SK-MEL-5 (cell line): ENCODE data around the gene TAS2R1. TPM values are rescaled to one million over a fixed set of nuclear protein-coding genes. Genes with fewer than 3 reads are reported as not detected.
A peak's percentile ranks its signal among the peaks of the same experiment; 100 is the strongest.

ENCODE experiments used
- DNase-seq: peaks from one replicate; pipeline ENCODE4 v3.0.0-alpha.2; 2016; ENCODE audit warnings: low read depth, low spot score
- in situ Hi-C: cut with HindIII; loops from 2 replicates; pipeline ENCODE4 v1.10.0; 2016; ENCODE audit warnings: low sequenced_read_pairs, high pct_unique_total_duplicates, low pct_unique_long_range_greater_than_20kb
- total RNA-seq: library from RNA; depleted of rRNA; stranded (reverse); fragments of >200 nt; shearing (Covaris generic); gene quantifications from 2 replicates; pipeline ENCODE4 v1.2.3, GENCODE V29; 2014

TAS2R1 gene
- total RNA-seq, 1 experiment from 2014 or later, result not detected

DNA sequence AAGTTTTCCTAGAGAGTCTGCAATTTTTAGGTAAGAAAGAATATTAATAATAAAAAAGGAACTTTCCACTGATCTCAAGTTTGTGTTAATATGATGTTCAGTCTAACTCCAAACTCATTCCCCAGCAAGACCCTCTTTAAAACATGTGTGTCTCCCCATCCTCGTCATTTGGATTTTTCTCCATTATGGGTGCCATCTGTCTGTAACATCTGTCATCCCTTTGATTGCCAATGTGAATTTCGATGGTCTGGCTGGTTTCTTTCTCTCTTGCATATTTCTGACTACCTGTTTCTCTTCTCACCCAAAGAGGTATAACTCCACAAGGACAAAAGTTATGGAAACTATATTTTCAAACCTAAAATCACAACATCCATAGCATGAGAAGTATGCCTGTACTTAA, 4.4 kb downstream of the TAS2R1 start:
- in situ Hi-C loops, result no loop called here
- DNase-seq, result no peak

- DNase-seq, result no peak
- in situ Hi-C loops, result no loop called here
Measured at GRCh38 chr5:9625286-9625685, 4.9 kb downstream of the TAS2R1 start.

DNA sequence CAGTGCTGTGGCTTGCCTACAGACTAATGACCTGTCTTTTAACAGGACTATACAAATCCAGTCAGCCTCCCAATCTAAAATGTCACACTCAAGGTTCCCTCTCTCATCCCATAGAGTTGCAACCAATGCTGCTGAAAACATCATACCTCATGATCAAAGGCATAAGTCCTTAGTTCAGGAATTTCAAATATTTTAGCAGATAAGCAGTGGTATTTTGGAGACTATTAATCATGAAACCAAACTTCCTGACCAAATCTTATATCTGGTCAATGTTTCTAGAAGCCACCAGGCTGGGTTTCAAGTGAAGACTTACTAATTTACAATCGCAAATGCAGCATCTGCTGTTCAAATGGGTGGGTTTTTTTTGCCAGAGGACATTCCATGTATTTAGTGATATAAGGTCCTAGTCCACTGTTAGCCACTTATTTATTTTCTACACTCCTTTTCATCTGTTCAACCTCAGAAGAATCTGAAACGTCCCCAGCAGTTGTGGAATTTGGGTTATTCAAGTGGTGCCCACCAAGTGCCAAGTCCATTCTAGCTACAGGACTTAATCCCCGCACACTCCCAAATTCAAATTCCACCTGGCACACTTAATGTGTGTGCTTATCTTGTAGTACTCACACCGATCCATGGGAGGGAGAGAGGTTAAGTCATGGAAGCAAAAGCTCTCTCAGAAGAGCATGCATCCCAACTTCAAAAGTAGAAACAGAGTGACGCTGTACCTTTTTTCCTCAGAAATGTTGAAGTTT, 5.8 kb downstream of the TAS2R1 start:
- DNase-seq, result no peak
- in situ Hi-C loops, result no loop called here

DNA sequence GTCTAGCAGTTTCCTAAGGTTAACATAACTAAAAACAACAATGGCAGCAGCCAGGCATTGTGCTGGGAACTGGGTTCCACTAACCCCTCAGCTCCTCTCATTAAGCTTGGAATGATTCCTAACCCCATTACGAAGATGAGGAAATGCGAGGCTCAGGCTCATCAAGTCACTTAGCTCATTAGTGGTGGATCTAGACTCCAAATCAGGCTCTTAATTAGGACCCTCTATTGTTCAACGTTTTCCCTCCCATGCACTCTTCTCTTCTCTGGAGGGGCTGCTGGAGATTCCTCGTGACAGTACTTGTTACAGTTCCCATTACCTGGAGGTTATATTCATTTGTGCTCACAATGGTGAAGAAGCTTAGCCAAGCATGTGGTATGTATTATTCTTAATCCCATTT, 6.5 kb downstream of the TAS2R1 start:
- in situ Hi-C loops, result no loop called here

GRCh38 chr5:9622971-9623421, 7.2 kb downstream of the TAS2R1 start:
- DNase-seq, result no peak

More for the DNA sequence above, 6.5 kb downstream of the TAS2R1 start:
- DNase-seq, result no peak

GRCh38 chr5:9621379-9621903, 8.7 kb downstream of the TAS2R1 start:
- in situ Hi-C loops, result no loop called here
- DNase-seq, result peak; percentile 47

More at GRCh38 chr5:9622971-9623421, 7.2 kb downstream of the TAS2R1 start:
- in situ Hi-C loops, result no loop called here

DNA sequence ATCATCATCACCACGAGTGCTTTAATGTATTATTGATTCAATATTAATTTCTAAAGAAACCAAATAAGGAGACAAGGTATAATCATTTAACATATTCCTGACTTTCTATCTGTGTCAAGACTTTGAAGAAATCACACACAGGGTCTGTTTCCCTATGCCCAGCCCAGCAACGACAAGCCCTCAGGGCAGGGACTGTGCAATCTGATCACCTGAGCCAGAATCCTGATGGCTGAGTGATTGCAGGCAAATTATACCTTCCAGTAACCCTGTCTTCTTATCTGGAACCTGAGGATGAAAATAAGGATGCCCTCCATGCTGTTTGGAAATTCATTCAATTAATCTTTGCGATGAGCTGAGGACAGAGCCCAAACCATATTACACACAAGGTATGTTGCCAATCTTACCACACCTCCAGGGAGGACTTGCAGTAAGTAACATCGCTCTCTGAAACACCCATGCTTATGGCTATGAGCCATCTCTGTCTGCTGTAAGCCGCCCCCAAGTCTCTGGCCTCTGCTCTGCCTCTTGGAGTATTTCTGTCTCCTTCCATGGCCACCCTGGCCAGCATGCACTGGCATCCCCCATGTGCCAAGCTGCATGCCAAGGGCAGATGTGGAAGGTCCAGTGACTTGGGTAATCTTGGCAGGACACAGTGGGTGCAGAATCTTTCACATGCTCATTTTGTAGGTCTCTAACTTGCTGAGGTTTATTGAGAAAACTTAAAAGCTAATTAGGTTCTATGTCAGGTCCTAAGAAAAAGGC, 10.6 kb downstream of the TAS2R1 start:
- in situ Hi-C loops, result no loop called here
- DNase-seq, result no peak

GRCh38 chr5:9617739-9618504, 12.2 kb downstream of the TAS2R1 start:
- no peak for DNase-seq
- in situ Hi-C loops, result no loop called here

DNA sequence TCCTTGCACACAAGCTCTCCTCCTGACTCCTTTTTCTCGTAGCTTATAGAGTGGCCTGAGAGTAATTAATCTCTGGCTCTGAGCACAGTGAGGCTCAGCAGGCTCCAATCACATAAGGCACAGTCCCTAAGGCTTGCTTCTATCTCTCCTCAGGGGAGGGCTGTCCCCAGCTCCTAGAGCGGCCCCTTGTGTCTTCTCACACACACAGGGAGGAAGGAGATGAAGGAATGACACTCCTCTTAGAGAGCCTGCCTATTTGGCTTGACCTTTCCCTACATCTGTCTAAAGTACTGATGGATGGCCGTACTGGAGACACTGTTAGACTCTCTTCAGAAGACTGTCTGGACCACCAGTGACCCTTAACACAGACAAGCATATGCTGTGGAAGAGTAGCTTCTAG, 12.9 kb downstream of the TAS2R1 start:
- peak; percentile 38 for DNase-seq
- in situ Hi-C loops, result no loop called here

DNA sequence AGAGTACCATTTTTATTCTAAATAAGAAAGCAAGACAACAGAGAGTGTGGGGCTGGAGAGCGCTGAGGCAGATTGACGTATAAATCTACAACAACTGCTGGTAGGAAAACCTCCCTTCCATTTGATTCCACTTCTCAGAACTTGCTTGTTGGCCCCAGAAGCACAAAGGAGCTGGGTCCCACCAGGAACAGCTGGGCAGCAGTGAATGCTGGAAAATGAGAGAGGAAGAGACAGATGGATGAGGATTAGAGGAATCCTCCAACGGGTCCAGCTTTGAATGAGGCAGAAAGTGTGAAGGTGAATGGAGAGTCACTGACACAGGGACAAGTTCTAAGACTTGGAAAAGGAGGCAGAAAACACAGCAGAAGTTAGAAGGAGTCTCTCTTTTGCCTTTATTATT, 14.8 kb downstream of the TAS2R1 start:
- DNase-seq, result no peak
- in situ Hi-C loops, result no loop called here

DNA sequence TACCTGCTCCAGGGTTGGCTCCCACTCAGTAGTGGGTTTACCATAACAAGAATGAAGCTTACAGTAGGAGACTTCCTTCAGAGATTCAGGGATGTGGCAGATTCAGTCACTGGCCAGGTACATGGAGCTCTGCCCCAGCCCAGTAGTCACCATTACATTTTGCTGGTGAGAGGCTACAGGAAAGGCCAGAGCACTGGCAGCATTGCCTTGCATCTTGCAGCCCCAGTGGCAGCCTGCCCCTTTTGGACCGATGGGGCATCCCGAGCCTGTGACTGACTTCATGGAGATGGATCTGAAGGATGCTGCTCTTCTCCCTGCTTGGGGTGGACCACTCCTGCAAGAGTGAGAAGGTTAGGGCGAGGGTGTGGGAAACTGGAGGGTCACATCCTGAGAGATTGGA, 16.8 kb downstream of the TAS2R1 start:
- in situ Hi-C loops, result no loop called here
- DNase-seq, result no peak

DNA sequence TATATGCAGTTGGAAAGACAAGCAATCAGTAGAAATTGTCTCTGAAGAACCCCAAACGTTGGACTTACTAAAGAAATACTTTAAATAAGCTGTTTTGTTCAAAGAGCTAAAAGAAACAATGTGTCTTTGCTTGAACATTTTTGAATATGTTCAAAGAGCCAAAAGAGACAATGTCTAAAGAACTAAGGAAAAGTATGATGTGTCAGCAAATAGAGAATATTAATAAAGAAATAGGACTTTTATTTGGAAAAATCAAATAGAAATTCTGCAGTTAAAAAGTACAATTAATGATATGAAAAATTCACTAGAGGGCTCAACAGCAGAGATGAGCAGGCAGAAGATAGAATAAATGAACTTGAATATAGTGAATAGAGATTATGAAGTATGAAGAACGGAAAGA, 19.2 kb downstream of the TAS2R1 start:
- in situ Hi-C loops, result no loop called here
- DNase-seq, result no peak

- in situ Hi-C loops, result no loop called here
- no peak for DNase-seq
Measured at GRCh38 chr5:9610364-9610763, 19.8 kb downstream of the TAS2R1 start.

DNA sequence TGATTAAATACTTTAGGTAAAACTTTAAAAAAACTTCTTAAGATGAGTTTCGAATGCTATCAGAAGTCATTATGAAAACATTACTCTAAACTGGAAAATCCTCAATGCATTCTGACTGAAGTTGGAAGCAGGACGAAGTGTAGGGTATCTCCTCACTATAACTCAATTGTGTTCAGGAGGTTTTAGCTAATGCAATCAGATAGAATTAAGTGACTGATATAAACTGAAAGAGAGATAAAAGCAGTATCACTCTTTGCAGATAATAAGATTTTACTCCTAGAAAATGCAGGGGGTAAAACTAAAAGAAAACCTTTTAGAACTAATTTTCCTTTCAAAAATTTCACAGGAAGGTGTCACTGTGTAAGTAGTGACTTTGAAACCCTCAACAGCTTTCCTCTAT, 22.1 kb downstream of the TAS2R1 start:
- in situ Hi-C loops, result no loop called here
- no peak for DNase-seq

- no peak for DNase-seq
- in situ Hi-C loops, result no loop called here
Measured at GRCh38 chr5:9605041-9605838, 24.9 kb downstream of the TAS2R1 start.

DNA sequence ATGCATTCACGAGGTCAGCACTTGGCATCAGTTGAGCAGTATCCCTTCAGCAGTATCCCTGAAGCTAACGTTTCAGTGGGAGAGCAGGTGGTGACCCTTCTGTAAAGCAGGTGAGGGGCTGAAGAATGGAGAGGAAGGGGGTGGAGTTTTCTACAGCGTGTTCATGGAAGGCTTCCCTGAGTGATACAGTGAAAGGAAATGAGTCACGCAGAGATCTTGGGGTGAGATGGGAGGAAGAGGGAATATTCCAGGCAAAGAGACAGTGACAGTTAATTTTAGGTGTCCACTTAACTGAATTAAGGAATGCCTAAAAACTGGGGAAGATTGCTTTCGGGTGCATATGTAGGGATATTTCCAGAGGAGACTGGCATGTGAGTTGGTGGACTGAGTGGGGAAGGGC, 25.7 kb downstream of the TAS2R1 start:
- no peak for DNase-seq
- in situ Hi-C loops, result no loop called here

DNA sequence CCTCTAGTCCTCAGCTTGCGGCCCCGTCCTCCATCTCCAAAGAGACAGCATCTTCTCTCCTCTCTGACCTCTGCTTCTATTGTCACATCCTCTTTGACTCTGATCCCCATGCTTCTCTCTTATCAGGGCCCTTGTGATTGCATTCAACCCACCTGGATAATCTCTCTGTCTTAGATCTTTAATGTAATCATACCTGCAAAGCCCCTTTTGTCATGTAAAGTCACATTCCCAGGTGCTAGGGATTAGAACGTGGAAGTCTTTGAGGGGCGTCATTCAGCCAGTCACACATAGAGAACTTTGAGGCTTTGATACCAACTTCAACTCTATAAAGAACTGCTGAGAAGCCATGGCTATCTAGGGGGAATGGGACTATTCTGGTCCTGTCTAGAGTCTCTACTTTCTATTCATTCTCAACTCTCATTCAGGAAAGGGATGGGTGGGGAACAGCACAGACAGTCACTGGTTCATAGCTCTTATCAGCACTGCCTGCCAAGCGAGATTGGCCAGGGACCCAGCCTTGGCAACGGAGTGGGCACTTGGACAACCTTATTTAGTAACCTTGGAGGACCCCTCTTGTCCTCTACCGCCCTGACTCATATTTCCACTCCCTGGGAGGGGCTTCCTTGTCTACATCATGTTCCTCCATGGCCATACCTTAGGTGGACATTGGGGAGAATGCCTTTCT, 29.0 kb downstream of the TAS2R1 start:
- in situ Hi-C loops, result no loop called here
- DNase-seq, result no peak
